Uterus (tissue), 4 donors: ENCODE data around the gene CASK. TPM values are rescaled to one million over a fixed set of nuclear protein-coding genes. Genes with fewer than 3 reads are reported as not detected.

ENCODE experiments used
- DNase-seq, 2 donors: peaks; one replicate each; pipeline ENCODE4 v3.0.0-alpha.2; 2019 to 2020
- H3K27ac ChIP-seq, 2 donors: fragments of 200-600 bp; sonication (generic); 1 replicate in 1 of 2; 2 replicates in 1 of 2; pipeline ENCODE4 v1.5.1; 2016 to 2018
- H3K27me3 ChIP-seq, 2 donors: fragments of 200-600 bp; sonication (generic); one replicate each; pipeline ENCODE4 v1.5.1; 2018 to 2019; ENCODE audit warnings: control low read depth in 1 of 2
- H3K36me3 ChIP-seq, 2 donors: fragments of 200-600 bp; sonication (generic); one replicate each; pipeline ENCODE4 v1.5.1; 2019; ENCODE audit warnings: control low read depth in 1 of 2
- H3K4me1 ChIP-seq, 2 donors: fragments of 200-600 bp; sonication (generic); one replicate each; pipeline ENCODE4 v1.5.1; 2018 to 2019; ENCODE audit warnings: control low read depth in 1 of 2
- H3K4me3 ChIP-seq, 2 donors: fragments of 200-600 bp; sonication (generic); 1 replicate in 1 of 2; 2 replicates in 1 of 2; pipeline ENCODE4 v1.5.1; 2018 to 2019; ENCODE audit warnings: mild to moderate bottlenecking in 1 of 2
- H3K9me3 ChIP-seq, 2 donors: fragments of 200-600 bp; sonication (generic); one replicate each; pipeline ENCODE4 v1.5.1; 2019; ENCODE audit warnings: control low read depth in 1 of 2
- CTCF ChIP-seq, 4 experiments: fragments of 200-600 bp in 2 of 4; fragments of 450-650 bp in 2 of 4; sonication (generic) in 2 of 4; IDR thresholded peaks; one replicate each; pipeline ENCODE4 v1.5.1; 2016 to 2019; ENCODE audit warnings: antibody characterized with exemption in 4 of 4, mild to moderate bottlenecking in 2 of 4, moderate library complexity in 1 of 4
- POLR2A ChIP-seq, 2 donors: fragments of 450-650 bp; IDR thresholded peaks; one replicate each; pipeline ENCODE4 v1.6.1; 2016; ENCODE audit warnings: antibody characterized with exemption in 2 of 2, mild to moderate bottlenecking in 1 of 2, moderate library complexity in 1 of 2
- intact Hi-C: fragments of 100-400 bp; cut with DNase I; formaldehyde crosslinking; loops from one replicate; pipeline ENCODE4 v1.15.1; 2023; ENCODE audit warnings: low total_unique reads
- total RNA-seq, 4 donors: library from RNA; depleted of rRNA in 3 of 4; stranded (reverse); fragments of >200 nt in 3 of 4; gene quantifications; one replicate each; pipeline versions ENCODE4 v1.1.0 to v1.2.4, GENCODE V29; 2014 to 2023
- donor health status: DM: yes; HTN: yes; CAD: no.

The CASK gene
- total RNA-seq, 4 donors from 2014 or later = 7.9 to 76.0 (median 40.7) TPM

GRCh38 chrX:41671082-41671481, 252.3 kb downstream of the CASK start:
- no peaks in the 10 kb centered on the region for H3K4me1 ChIP-seq
- H3K27me3 ChIP-seq = no peaks in the 10 kb centered on the region
- H3K27ac ChIP-seq = no peak overlapping the region
- no peak overlapping the region for H3K4me3 ChIP-seq
- intact Hi-C loops = no loop called here
- TF ChIP-seq POLR2A (IDR thresholded peaks at IDR 0.05) (no peak), CTCF (IDR thresholded peaks at IDR 0.05) (no peak)
- no peak for DNase-seq
- H3K9me3 ChIP-seq = no peaks in the 10 kb centered on the region
- no peaks in the 10 kb centered on the region for H3K36me3 ChIP-seq

GRCh38 chrX:41670112-41670511, 253.2 kb downstream of the CASK start:
- Histone ChIP-seq H3K4me3 (no peak overlapping the region), H3K27me3 (no peaks in the 10 kb centered on the region), H3K27ac (no peak overlapping the region), H3K4me1 (no peaks in the 10 kb centered on the region), H3K36me3 (no peaks in the 10 kb centered on the region), H3K9me3 (no peaks in the 10 kb centered on the region)
- intact Hi-C loops = no loop called here
- no peak for DNase-seq
- TF ChIP-seq POLR2A (IDR thresholded peaks at IDR 0.05) (no peak), CTCF (IDR thresholded peaks at IDR 0.05) (no peak)

GRCh38 chrX:41667631-41668030, 255.7 kb downstream of the CASK start:
- no peak for DNase-seq
- TF ChIP-seq CTCF (IDR thresholded peaks at IDR 0.05) (no peak), POLR2A (IDR thresholded peaks at IDR 0.05) (no peak)
- Histone ChIP-seq H3K4me3 (no peak overlapping the region), H3K27ac (no peak overlapping the region), H3K4me1 (no peaks in the 10 kb centered on the region), H3K36me3 (no peaks in the 10 kb centered on the region), H3K9me3 (no peaks in the 10 kb centered on the region), H3K27me3 (no peaks in the 10 kb centered on the region)
- intact Hi-C loops = no loop called here

- no peak overlapping the region for H3K4me3 ChIP-seq
- no peak overlapping the region for H3K27ac ChIP-seq
- no peak for DNase-seq
- H3K36me3 ChIP-seq = no peaks in the 10 kb centered on the region
- TF ChIP-seq POLR2A (IDR thresholded peaks at IDR 0.05) (no peak), CTCF (IDR thresholded peaks at IDR 0.05) (no peak)
- intact Hi-C loops = no loop called here
- no peaks in the 10 kb centered on the region for H3K4me1 ChIP-seq
- H3K9me3 ChIP-seq = no peaks in the 10 kb centered on the region
- H3K27me3 ChIP-seq = no peaks in the 10 kb centered on the region
Measured at GRCh38 chrX:41666251-41666650, 257.1 kb downstream of the CASK start.

GRCh38 chrX:41665686-41666085, 257.7 kb downstream of the CASK start:
- H3K27me3 ChIP-seq = no peaks in the 10 kb centered on the region
- TF ChIP-seq CTCF (IDR thresholded peaks at IDR 0.05) = no peak
- no peak for TF ChIP-seq POLR2A (IDR thresholded peaks at IDR 0.05)
- DNase-seq = no peak
- intact Hi-C loops = no loop called here
- H3K36me3 ChIP-seq = no peaks in the 10 kb centered on the region
- H3K4me3 ChIP-seq = no peak overlapping the region
- no peaks in the 10 kb centered on the region for H3K9me3 ChIP-seq
- no peak overlapping the region for H3K27ac ChIP-seq
- H3K4me1 ChIP-seq = no peaks in the 10 kb centered on the region
